Liver (tissue), 3 donors: Measurements from ENCODE around the gene UCN2.

Experiments used
- ATF3 ChIP-seq: IDR thresholded peaks from 2 replicates; pipeline ENCODE4 v1.6.1; 2016; ENCODE audit warnings: antibody characterized with exemption
- CTCF ChIP-seq: fragments of 150-350 bp; IDR thresholded peaks from 2 replicates; pipeline ENCODE4 v1.5.1; 2017; ENCODE audit warnings: improper control_type of control experiment, low read depth, low read length; ENCODE audit not compliant: missing input control
- HNF4A ChIP-seq, 2 donors: conservative IDR thresholded peaks; 2 replicates each; pipeline ENCODE4 v1.6.1; 2016; ENCODE audit warnings: antibody characterized with exemption in 2 of 2, mild to moderate bottlenecking in 2 of 2
- HNF4G ChIP-seq: IDR thresholded peaks from 2 replicates; pipeline ENCODE4 v1.6.1; 2016; ENCODE audit warnings: antibody characterized with exemption
- MAX ChIP-seq: IDR thresholded peaks from 2 replicates; pipeline ENCODE4 v1.6.1; 2016; ENCODE audit warnings: antibody characterized with exemption
- NR2F2 ChIP-seq: IDR thresholded peaks from 2 replicates; pipeline ENCODE4 v1.6.1; 2016; ENCODE audit warnings: antibody characterized with exemption
- REST ChIP-seq: IDR thresholded peaks from 2 replicates; pipeline ENCODE4 v1.6.1; 2016; ENCODE audit warnings: antibody characterized with exemption, mild to moderate bottlenecking
- RXRA ChIP-seq, 2 donors: IDR thresholded peaks; 2 replicates each; pipeline ENCODE4 v1.6.1; 2017 to 2018; ENCODE audit warnings: antibody characterized with exemption in 2 of 2, mild to moderate bottlenecking in 1 of 2
- SP1 ChIP-seq: IDR thresholded peaks from 2 replicates; pipeline ENCODE4 v1.6.1; 2018; ENCODE audit warnings: antibody characterized with exemption, mild to moderate bottlenecking
- ZBTB33 ChIP-seq: IDR thresholded peaks from 2 replicates; pipeline ENCODE4 v1.6.1; 2016; ENCODE audit warnings: antibody characterized with exemption
- donor health status: healthy.
- donor health status: healthy.

GRCh38 chr3:48576647-48577046 lies 13.1 kb upstream of the UCN2 start:
- TF ChIP-seq ZBTB33: no peak
- TF ChIP-seq CTCF: no peak
- no peak for TF ChIP-seq HNF4G
- no peak for TF ChIP-seq MAX
- no peak for TF ChIP-seq RXRA (IDR thresholded peaks at IDR 0.05)
- no peak for TF ChIP-seq REST
- TF ChIP-seq ATF3: no peak
- TF ChIP-seq NR2F2: no peak
- TF ChIP-seq SP1: no peak
- TF ChIP-seq HNF4A (conservative IDR thresholded peaks at IDR 0.05): no peak
